Stimulated activated CD8-positive, alpha-beta memory T cell treated with anti-CD3 and anti-CD28 coated beads, Interleukin-15, amount 100 ng/mL, for 48 hours (primary cell): Measurements from ENCODE around the gene ARHGEF35.
"Not testable (repeated sequence)": the region's sequence is repeated elsewhere in the genome, so short reads cannot be mapped to it uniquely, and the experiment has no call there.

Source experiments
- DNase-seq, 2 donors: peaks; one replicate each; pipeline ENCODE4 v3.0.0-alpha.2; 2020; ENCODE audit warnings: low read depth in 2 of 2

ARHGEF35 gene

DNA sequence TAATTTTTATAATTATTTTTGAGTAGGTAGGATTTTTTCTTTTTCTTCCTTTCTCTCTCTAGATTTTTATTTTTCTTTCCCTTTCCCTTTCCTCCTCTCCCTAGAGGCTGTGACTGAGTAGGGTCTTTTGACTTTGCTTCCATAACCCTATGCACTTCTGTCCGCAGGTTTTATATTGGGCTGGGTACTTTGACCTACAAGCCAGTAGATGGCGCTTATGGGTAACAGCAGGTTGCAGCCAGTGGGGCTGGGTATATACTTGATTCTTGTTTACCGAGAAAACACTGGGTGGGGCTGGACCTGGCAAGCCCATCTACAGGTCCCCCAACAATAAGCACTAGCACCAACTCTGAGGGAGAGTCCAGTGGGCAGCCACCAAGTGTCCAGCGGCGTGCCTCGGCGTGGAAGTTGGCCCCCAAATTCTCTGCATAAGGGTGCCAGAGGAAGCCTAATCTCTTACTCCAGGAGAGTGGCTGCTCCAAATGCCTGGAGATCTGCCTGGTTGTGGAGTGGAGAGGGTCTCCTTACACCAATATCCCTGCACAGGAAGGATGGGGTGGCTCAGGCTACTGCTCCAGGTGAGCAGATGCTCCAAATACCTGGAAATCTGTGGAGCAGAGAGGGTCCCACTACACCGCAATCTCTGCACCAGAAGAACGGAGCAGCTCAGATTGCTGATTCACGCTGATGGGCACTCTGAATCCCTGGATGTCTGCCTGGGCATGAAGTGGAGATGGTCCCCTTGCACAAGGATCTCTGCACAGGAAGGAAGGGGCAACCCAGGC is 17.1 kb downstream of the ARHGEF35 start:
- DNase-seq, result not testable (repeated sequence)

GRCh38 chr7:144174613-144175012 is 21.0 kb downstream of the ARHGEF35 start:
- no peak for DNase-seq

GRCh38 chr7:144171594-144172350 is 23.9 kb downstream of the ARHGEF35 start:
- DNase-seq, result not testable (repeated sequence)

DNA sequence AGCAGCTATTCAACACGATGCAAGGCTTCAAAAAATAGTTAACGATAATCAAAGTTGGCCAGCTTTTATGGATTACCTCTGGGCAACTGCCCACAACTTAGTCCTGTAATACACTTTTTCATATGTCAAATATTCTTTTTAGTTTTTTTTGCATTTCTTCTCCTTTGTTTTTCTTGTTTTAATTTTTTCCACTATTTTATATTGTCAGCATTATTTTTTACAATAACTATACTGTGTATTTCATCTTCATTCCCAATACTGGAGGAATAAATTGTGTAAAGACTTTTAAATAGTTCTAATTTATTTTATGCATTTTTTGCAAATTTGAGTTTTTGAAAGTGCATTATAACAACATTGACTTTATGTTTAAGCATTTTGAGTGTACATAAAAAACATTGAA is 30.8 kb downstream of the ARHGEF35 start:
- no peak for DNase-seq

DNA sequence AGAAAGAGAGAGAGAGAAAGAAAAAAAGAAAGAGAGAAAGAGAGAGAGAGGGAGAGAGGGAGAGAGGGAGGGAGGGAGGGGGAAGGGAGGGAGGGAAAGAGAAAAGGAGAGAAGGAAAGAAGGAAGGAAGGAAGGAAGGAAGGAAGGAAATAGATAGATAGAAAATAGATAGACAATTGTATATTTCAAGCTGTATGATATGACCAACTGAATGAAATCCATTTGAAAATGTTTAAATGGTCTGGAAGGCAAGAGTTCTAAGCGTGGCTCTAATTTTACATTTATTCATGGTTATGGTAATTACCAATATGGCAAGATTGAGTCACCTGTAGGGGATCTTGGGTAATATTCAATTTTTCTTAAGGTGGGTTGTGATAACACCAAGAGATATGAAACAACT is 36.8 kb downstream of the ARHGEF35 start:
- DNase-seq, result no peak

DNA sequence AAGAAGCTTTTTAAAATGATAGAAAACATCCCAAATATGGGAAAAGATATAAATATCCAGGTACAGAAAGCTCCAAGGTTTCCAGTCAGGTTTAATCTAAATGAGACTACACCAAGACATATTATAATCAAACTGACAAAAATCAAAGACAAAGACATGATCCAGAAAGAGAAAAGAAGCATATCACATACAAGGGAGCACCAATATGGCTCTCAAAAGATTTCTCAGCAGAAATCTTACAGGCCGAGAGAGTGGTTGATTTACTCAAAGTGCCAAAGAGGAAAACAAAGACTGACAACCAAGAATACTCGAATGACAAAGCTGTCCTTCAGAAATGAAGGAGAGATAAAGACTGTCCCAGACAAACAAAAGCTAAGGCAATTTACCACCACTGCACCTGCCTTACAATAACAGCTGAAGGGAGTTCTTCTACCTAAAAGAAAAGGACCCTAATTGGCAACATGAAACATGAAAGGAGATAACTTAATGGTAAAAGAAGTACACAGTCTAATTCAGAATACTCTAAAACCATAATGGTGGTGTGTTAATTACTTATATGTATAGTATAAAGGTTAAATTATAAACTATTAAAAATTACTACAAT is 47.3 kb downstream of the ARHGEF35 start:
- DNase-seq, result no peak

DNA sequence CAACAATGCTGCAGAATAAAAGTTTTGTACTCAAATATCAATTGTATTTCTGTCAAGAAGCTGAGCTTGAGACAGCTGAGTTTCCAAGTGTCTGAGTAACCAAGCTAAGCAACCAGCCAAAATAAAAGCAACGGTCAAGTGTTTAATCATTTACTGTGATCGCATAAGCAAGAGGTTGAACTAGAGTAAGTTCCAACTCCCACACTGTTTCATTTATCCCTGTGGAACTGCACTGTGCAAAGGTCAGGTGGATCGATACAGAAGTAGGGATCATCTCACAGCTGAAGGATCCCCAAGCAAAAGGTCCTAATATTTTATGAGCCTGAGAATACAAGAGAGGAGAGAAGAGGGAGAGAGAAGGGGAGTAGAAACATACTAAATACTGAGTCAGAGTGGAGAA is 51.2 kb downstream of the ARHGEF35 start:
- DNase-seq, result no peak

- DNase-seq, result no peak
Observed at GRCh38 chr7:144142187-144142586, 53.4 kb downstream of the ARHGEF35 start.

DNA sequence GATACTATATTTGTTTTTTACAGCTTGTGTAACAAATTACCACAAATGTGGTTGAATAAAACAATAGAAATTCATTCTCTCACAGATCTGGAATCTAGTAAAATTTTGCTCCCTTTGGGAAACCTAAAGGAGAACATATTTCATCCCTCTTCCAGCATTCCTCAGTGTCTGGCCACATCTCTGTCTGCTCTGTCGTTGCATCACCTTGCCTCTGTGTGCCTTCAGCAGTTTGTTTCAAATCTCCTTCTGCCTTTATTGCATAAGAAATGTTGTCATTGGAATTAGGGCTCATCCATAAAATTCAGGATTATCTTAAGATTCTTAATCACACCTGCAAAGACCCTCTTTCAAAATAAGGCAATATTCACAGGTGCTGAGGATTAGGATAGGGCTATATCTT is 58.1 kb downstream of the ARHGEF35 start:
- DNase-seq, result no peak
